Stimulated activated CD8-positive, alpha-beta memory T cell treated with anti-CD3 and anti-CD28 coated beads, Interleukin-4, amount 100 ng/mL, for 1 hour (primary cell): ENCODE measurements around the gene ABLIM2.

Experiments
- DNase-seq, 2 donors: peaks; one replicate each; pipeline ENCODE4 v3.0.0-alpha.2; 2020; ENCODE audit warnings: low read depth in 2 of 2, low spot score in 1 of 2

Gene ABLIM2

GRCh38 chr4:8087921-8088495, 70.6 kb downstream of the ABLIM2 start:
- DNase-seq, result no peak

- DNase-seq, result no peak
Observed at GRCh38 chr4:8086783-8087445, 71.7 kb downstream of the ABLIM2 start.

GRCh38 chr4:8085491-8086117, 73.0 kb downstream of the ABLIM2 start:
- no peak for DNase-seq

GRCh38 chr4:8084712-8085490, 73.7 kb downstream of the ABLIM2 start:
- no peak for DNase-seq

- no peak for DNase-seq
Observed at GRCh38 chr4:8084031-8084660, 74.5 kb downstream of the ABLIM2 start.

GRCh38 chr4:8083086-8083825, 75.4 kb downstream of the ABLIM2 start:
- DNase-seq, result no peak

GRCh38 chr4:8082517-8083055, 76.0 kb downstream of the ABLIM2 start:
- DNase-seq, result no peak

GRCh38 chr4:8081621-8082516, 76.7 kb downstream of the ABLIM2 start:
- DNase-seq, result no peak

GRCh38 chr4:8081171-8081570, 77.4 kb downstream of the ABLIM2 start:
- DNase-seq, result no peak

- no peak for DNase-seq
Observed at GRCh38 chr4:8080754-8081065, 77.9 kb downstream of the ABLIM2 start.

GRCh38 chr4:8079916-8080753, 78.5 kb downstream of the ABLIM2 start:
- DNase-seq, result no peak

- DNase-seq, result no peak
Observed at GRCh38 chr4:8079031-8079885, 79.4 kb downstream of the ABLIM2 start.

- DNase-seq, result no peak
Observed at GRCh38 chr4:8078610-8079015, 80.0 kb downstream of the ABLIM2 start.

- DNase-seq, result no peak
Observed at GRCh38 chr4:8078109-8078494, 80.5 kb downstream of the ABLIM2 start.

GRCh38 chr4:8077181-8078108, 81.2 kb downstream of the ABLIM2 start:
- DNase-seq, result no peak

- no peak for DNase-seq
Observed at GRCh38 chr4:8076023-8076422, 82.6 kb downstream of the ABLIM2 start.
